GM12873 (cell line): ENCODE measurements around the gene PI4K2B.

Source experiments
- TF ChIP-seq, protein P1 (sequence below): IDR thresholded peaks from 2 replicates; pipeline ENCODE4 v1.5.1; 2012; ENCODE audit warnings: low read depth, mild to moderate bottlenecking, moderate library complexity, low read length, control low read depth; ENCODE audit not compliant: insufficient read depth; ENCODE audit errors: missing control alignments

Gene PI4K2B

GRCh38 chr4:25233737-25234389 is at the start of gene PI4K2B:
Gene PI4K2B, plus strand, starts transcription at chr4:25234033. Its CDS starts 131 bp downstream, at chr4:25234164.
- TF ChIP-seq, protein P1, sequence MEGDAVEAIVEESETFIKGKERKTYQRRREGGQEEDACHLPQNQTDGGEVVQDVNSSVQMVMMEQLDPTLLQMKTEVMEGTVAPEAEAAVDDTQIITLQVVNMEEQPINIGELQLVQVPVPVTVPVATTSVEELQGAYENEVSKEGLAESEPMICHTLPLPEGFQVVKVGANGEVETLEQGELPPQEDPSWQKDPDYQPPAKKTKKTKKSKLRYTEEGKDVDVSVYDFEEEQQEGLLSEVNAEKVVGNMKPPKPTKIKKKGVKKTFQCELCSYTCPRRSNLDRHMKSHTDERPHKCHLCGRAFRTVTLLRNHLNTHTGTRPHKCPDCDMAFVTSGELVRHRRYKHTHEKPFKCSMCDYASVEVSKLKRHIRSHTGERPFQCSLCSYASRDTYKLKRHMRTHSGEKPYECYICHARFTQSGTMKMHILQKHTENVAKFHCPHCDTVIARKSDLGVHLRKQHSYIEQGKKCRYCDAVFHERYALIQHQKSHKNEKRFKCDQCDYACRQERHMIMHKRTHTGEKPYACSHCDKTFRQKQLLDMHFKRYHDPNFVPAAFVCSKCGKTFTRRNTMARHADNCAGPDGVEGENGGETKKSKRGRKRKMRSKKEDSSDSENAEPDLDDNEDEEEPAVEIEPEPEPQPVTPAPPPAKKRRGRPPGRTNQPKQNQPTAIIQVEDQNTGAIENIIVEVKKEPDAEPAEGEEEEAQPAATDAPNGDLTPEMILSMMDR = no peak

GRCh38 chr4:25184056-25184455 is 49.8 kb upstream of the PI4K2B start:
- TF ChIP-seq, protein P1 = no peak

DNA sequence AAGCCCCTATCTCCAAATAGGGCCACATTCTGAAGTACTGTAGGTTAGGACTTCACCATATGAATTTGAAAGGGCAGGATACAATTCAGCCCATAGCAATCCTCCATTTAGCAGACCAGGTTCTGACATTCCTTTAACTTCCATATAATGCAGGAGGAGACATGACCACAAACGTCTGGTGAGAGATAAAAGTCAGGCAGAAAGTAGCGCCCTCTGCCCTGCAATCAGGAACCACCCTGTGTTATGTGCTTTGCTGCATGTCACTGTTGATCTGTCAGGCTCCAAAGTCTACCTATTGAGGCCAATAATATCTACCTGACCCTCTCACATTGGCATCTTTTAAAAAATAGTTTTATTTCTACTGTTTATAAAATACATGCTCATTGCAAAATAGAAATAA is 43.4 kb upstream of the PI4K2B start:
- TF ChIP-seq, protein P1 = no peak

GRCh38 chr4:25198713-25199112 is 35.1 kb upstream of the PI4K2B start:
- TF ChIP-seq, protein P1 = no peak

- TF ChIP-seq, protein P1 = no peak
These were observed 25.8 kb upstream of the PI4K2B start for GRCh38 chr4:25207997-25208396.

- TF ChIP-seq, protein P1 = no peak
These were observed 24.1 kb upstream of the PI4K2B start for GRCh38 chr4:25209702-25210101.

DNA sequence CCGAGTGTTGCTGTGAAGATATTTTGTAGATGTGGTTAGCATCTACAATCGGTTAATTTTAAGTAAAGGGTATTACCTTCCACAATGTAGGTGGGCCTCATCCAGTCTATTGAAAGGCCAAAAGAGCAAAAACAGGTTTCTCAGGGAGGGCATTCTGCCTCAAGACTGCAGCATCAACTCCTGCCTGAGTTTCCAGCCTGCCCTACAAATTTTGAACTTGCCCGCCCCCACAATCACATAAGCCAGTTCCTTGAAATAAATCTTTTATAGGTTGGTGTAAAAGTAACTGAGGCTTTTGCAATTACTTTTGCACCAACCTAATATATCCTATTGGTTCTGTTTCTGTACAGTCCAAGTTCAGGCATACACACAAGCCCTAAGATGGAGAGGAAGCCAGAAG is 22.1 kb upstream of the PI4K2B start:
- TF ChIP-seq, protein P1 = no peak

- TF ChIP-seq, protein P1 = no peak
These were observed 21.0 kb upstream of the PI4K2B start for GRCh38 chr4:25212822-25213221.
